ENCODE data around the gene KLF3.

GRCh38 chr4:38696697-38697096, 32.7 kb downstream of the KLF3 start:
- TF ChIP-seq GATA1 (IDR thresholded peaks at IDR 0.05; ENCODE audit: low read depth, low read length) (no peak), POLR2A (IDR thresholded peaks at IDR 0.05; ENCODE audit: low read length) (no peak)

Measured in erythroblast (primary cell).